K562 treated with DMSO at 1 percent for 24 hours (cell line): ENCODE measurements around the gene PAX3. TPM values are rescaled to one million over a fixed set of nuclear protein-coding genes. Genes with fewer than 3 reads are reported as not detected.

Source experiments
- total RNA-seq: library from RNA; unstranded; fragments of 300-600 nt; gene quantifications from 2 replicates; pipeline ENCODE4 v1.2.3, GENCODE V29; 2022; ENCODE audit warnings: low read depth; ENCODE audit not compliant: insufficient read depth

PAX3 gene
- not detected in 2 replicates for total RNA-seq

DNA sequence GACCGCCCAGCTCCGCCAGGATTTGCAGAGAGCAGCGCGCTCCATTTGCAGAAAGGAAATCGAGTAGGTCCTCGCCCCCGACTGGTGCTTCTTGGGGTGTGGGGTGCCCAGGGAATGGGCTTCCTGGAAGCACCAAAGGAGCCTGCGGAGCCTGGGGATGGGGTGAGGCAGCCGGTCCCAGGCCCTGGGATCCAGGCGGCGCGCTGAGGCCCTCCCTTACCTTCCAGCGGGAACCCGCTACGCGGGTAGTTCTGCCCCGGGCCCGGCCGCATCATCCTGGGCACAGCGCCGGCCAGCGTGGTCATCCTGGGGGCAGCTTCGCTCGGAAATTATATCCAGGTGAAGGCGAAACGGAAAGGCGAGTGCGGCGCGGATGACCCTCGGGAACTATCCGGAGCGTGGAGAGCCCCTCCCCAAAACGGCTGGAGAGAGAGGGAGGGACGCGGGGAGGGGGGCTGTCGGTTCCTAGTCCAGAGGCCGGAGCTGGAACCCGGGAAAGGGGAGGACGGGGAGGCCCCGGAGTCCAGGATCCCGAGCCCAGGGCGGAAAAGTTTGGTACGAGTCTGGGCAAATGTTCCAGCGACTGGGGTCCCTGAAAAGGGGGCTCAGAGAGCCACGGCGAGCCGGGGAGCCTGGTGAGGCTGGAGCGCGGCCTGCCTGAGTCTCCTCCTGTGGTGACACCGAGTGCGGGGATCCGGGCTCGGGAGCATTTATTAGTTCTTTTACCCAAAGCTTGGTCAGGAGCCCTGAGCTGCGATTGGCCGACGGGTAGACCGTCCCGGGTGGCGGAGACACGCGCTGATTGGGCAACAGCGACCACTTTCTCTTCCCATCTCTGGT, at the start of gene PAX3:
Gene PAX3 (minus strand): TSS at position 688 of the 840 bp plus-strand sequence. CDS start 383 bp downstream, at position 305.

Other genes with a start within 250 kb of the PAX3 start
- gene SGPP2, start 125.5 kb upstream of the PAX3 start, total RNA-seq, result not detected in 2 replicates